ENCODE results near the gene SLC30A4. TPM values are rescaled to one million over a fixed set of nuclear protein-coding genes. Genes with fewer than 3 reads are reported as not detected.
A peak's percentile ranks its signal among the peaks of the same experiment; 100 is the strongest.

Gene SLC30A4, protein sequence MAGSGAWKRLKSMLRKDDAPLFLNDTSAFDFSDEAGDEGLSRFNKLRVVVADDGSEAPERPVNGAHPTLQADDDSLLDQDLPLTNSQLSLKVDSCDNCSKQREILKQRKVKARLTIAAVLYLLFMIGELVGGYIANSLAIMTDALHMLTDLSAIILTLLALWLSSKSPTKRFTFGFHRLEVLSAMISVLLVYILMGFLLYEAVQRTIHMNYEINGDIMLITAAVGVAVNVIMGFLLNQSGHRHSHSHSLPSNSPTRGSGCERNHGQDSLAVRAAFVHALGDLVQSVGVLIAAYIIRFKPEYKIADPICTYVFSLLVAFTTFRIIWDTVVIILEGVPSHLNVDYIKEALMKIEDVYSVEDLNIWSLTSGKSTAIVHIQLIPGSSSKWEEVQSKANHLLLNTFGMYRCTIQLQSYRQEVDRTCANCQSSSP
- total RNA-seq = 1 to 10 TPM; 2.9 to 4.1 TPM

DNA sequence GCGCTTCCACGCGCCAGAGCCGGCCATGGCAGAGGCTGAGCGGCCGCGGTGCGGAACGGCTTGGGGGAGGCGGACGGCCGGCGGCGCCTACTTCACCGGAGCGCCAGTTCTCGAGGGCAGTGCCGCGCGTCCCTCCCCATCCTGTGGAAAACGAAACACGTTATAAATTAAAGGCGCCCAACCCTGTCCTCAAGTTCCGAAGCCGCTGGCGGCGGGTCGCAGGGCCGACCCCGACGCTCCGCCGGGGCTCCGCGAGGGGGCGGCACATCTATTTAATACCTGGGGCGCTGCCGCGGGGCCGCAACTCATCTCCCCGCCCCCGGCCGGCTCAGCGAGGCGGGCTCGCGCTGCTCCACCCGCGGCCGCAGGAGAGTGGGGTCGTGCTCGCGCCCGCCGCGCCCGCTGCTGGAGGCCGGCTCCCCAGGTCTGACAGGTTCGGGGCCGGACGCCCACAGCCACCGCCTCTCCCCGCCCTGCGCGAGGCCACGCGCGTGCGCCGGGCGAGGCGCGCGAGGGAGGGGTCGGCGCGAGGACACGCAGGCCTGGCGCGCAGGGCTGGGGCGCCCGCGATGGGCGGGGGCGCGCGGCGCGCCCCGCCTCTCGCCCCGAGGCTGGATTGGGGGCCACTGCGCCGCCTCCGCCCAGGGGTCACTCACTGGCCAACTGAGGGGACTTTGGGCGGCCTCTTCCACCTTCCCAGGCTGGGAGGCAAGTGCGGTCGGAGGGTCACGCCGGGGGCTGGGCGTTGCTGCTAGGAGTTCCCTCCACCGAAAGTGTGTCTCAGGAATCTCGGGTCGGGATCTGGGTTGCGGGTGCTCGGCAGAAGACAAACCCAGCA is at the start of gene SLC30A4:
Gene SLC30A4 (minus strand): TSS at position 428 of the 838 bp plus-strand sequence. CDS start 401 bp downstream, at position 27.
- DNase-seq (peak; percentile 70), ATAC-seq (peak; percentile 89)
- peaks cover 19% of the 10 kb centered on the region for H3K27me3 Mint-ChIP-seq
- peaks cover 23% of the 10 kb centered on the region for H3K4me1 Mint-ChIP-seq
- no peaks in the 10 kb centered on the region for H3K9me3 Mint-ChIP-seq (ENCODE audit: low read depth)
- H3K27ac Mint-ChIP-seq = peak within 1 kb of the TSS; percentile 58
- H3K36me3 Mint-ChIP-seq = peaks cover 1% of the 10 kb centered on the region
- peak within 1 kb of the TSS; percentile 89 for H3K4me3 Mint-ChIP-seq
- CTCF ChIA-PET = interaction anchor here (0.6 to 1.8 kb wide), 5 partner anchors 8 to 115 kb away, joined by 3 to 8 read pairs (median 4); no protein-coding TSS in a partner anchor

DNA sequence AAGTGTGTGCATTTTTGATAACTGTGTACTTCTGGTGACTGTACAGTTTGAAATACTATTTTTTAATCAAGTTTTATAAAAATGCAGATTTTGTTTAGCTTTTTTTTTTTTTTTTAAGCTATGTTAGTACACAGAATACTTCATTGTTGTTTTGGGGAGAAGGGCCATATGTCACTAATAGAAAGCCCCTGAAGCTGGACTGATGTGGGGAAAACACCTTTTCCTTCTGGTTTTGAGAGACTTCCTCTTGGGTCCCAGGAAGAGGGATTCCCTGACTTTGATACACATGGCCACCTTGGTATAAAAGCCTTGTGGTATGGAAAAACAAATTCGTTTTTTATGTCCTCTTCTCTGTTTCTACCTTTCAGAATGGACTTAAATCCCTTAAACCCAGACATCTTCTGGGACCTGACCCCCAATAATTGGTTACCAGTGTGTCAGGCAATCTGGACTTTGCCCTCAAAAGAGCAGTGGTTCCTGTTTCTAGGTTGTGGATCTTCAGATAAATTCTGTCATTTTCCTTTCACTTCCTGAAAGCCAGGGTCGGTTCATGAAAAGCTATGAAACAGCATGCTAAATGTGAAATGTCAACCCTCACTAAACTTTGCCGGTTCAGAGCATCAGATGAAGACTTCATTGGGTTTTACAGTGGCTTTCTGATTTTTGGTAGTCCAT is 33.5 kb upstream of the SLC30A4 start:
- CTCF ChIA-PET = no interaction called here
- Mint-ChIP-seq H3K36me3 (no peaks in the 10 kb centered on the region), H3K4me3 (no peak overlapping the region), H3K27me3 (peaks cover 47% of the 10 kb centered on the region), H3K27ac (no peak overlapping the region), H3K9me3 (ENCODE audit: low read depth) (no peaks in the 10 kb centered on the region), H3K4me1 (no peaks in the 10 kb centered on the region)
- DNase-seq (no peak), ATAC-seq (no peak)

DNA sequence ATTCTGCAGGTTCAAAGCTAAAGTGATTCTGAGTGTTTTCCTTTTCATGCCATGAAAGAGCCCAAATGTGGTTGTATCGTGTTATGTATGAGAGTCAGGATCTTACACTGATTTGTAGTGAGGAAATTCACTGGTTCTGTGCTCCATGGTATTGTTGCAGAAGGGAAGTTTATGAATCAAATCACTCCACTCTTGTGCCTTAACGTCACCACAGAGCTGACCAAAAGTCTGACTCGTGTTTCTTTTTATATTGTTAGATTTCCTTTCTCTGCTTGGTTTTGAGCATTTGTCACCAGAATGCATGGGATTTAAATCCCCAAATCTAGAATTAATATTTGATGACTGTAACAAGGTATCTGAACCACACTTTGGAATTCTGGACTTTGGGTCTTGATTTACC is 29.1 kb upstream of the SLC30A4 start:
- ATAC-seq (no peak), DNase-seq (no peak)
- H3K27ac Mint-ChIP-seq = no peak overlapping the region
- peaks cover 42% of the 10 kb centered on the region for H3K27me3 Mint-ChIP-seq
- H3K4me1 Mint-ChIP-seq = no peaks in the 10 kb centered on the region
- H3K9me3 Mint-ChIP-seq (ENCODE audit: low read depth) = no peaks in the 10 kb centered on the region
- CTCF ChIA-PET = no interaction called here
- H3K4me3 Mint-ChIP-seq = no peak overlapping the region
- H3K36me3 Mint-ChIP-seq = no peaks in the 10 kb centered on the region

DNA sequence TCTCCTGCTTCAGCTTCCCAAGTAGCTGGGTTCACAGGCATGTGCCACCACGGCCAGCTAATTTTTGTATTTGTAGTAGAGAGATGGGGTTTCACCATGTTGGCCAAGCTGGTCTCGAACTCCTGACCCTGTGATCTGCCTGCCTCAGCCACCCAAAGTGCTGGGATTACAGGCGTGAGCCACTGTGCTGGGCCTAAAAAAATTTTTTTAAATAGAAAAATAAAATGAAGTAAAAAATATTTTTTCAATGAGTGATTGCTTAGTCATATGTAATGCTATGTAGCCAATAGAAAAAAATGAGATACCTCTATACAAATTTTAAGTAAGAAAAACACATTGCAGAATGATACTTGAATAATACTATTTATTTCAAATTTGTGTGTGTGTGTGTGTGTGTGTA is 27.9 kb upstream of the SLC30A4 start:
- no peak for ATAC-seq
- no peak for DNase-seq
- Mint-ChIP-seq H3K36me3 (no peaks in the 10 kb centered on the region), H3K27ac (no peak overlapping the region), H3K9me3 (ENCODE audit: low read depth) (no peaks in the 10 kb centered on the region), H3K4me1 (no peaks in the 10 kb centered on the region), H3K4me3 (no peak overlapping the region), H3K27me3 (peaks cover 34% of the 10 kb centered on the region)
- CTCF ChIA-PET = interaction anchor here (1.2 kb wide), 1 partner anchor 21 kb away, joined by 3 read pairs; no protein-coding TSS in a partner anchor

DNA sequence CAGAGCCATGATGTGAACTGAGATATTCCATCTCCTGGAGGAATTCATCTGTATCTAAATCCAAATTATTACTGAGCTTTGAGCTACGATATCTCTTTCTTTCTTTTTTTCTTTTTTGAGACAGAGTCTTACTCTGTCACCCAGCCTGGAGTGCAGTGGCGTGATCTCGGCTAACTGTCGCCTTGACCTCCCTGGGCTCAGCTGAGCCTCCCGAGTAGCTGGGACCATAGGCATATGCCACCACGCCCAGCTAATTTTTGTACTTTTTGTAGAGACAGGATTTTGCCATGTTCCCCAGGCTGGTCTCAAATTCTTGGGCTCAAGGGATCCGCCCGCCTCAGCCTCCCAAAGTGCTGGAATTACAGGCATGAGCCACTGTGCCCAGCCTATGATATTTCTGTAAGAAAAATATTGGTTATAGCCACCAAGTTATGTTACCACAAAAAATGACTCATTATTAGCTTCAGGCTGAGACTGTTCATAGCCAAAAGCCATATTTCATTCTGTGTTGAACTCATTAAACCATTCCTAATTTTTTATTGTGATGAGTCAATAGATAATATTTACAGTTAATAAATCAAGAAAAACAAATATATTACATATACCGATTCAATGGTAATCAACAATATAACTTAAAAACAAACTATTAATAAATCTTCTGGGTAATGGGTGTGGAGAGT is 27.1 kb upstream of the SLC30A4 start:
- Mint-ChIP-seq H3K27me3 (peaks cover 32% of the 10 kb centered on the region), H3K4me3 (no peak overlapping the region), H3K36me3 (no peaks in the 10 kb centered on the region), H3K27ac (no peak overlapping the region), H3K4me1 (no peaks in the 10 kb centered on the region), H3K9me3 (ENCODE audit: low read depth) (no peaks in the 10 kb centered on the region)
- DNase-seq (no peak), ATAC-seq (no peak)
- CTCF ChIA-PET = interaction anchor here (1.2 kb wide), 1 partner anchor 20 kb away, joined by 3 read pairs; no protein-coding TSS in a partner anchor

DNA sequence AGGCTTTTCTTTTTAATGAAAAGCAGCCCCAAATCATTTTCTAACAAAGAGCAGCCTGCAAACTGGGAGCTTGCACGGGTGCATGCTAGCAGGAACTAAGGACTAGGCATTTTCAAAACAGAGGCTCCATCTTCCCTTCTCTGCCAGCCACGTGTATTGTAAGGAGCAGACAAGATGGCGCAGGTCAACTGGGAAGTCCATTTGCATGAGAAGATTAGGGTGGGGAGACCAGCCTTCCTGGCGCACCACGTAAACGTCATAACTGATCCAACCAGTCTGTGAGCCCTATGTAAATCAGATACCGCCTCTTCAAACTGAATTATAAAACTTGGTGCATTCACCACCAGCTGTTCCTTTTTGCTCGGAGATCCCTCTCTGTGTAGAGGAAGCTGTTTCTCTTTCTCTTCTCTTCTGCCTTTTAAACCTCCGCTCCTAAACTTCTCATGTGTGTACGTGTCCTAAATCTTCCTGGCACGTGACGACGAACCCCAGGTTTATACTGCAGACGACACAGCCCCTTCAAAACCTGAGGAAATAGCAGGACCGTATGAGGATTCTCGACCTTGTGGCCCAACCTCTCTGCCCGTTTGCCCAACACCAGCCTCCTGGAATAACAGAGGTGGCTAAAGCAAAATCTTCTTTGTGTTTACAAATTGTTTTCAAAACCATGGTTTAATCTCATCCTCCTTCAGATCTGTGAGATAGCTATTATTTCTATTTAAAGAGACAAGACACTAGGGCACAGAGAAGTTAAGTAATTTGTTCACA is 26.4 kb upstream of the SLC30A4 start:
- Mint-ChIP-seq H3K27ac (no peak overlapping the region), H3K9me3 (ENCODE audit: low read depth) (no peaks in the 10 kb centered on the region), H3K36me3 (no peaks in the 10 kb centered on the region), H3K4me1 (no peaks in the 10 kb centered on the region), H3K4me3 (no peak overlapping the region), H3K27me3 (peaks cover 25% of the 10 kb centered on the region)
- ATAC-seq (no peak), DNase-seq (no peak)
- CTCF ChIA-PET = no interaction called here

DNA sequence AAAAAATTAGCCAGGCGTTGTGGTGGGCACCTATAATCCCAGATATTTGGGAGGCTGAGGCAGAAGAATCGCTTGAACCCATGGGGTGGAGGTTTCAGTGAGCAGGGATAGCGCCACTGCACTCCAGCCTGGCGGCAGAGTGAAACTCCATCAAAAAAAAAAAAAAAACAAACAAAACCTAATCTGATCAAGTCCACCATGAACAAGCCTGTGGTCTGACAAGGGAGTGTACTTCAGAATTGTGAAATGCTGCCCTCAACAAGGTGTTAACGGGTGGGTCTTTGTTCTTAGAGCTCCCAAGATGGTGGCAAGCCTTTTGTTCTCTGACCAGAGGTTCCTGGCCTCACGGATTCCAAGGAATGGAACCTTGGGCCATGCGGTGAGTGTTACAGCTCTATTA is 24.2 kb upstream of the SLC30A4 start:
- H3K4me1 Mint-ChIP-seq = no peaks in the 10 kb centered on the region
- H3K36me3 Mint-ChIP-seq = no peaks in the 10 kb centered on the region
- H3K9me3 Mint-ChIP-seq (ENCODE audit: low read depth) = no peaks in the 10 kb centered on the region
- no peak for DNase-seq
- ATAC-seq = no peak
- no peak overlapping the region for H3K4me3 Mint-ChIP-seq
- CTCF ChIA-PET = no interaction called here
- peaks cover 11% of the 10 kb centered on the region for H3K27me3 Mint-ChIP-seq
- no peak overlapping the region for H3K27ac Mint-ChIP-seq

DNA sequence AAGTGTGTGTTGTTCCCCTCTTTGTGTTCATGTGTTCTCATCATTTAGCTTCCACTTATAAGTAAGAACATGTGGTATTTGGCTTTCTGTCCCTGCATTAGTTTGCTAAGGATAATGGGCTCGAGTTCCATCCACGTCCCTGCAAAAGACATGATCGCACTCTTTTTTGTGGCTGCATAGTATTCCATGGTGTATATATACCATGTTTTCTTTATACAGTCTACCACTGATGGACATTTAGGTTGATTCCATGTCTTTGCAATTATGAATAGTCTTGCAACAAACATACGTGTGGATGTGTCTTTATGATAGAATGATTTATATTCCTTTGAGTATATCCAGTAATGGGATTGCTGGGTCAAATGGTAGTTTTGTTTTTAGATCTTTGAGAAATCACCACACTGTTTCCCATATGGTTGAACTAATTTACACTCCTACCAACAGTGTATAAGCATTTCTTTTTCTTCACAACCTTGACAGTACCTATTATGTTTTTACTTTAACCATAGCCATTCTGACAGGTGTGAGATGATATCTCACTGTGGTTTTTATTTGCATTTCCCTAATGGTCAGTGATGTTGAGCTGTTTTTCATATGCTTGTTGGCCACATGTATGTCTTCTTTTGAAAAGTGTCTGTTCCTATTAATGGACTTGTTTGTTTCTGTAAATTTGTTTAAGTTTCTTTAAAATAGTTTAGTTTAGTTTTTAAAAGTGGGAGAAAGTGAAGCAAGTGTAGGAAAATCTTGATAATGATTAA is 21.9 kb upstream of the SLC30A4 start:
- Mint-ChIP-seq H3K4me1 (no peaks in the 10 kb centered on the region), H3K4me3 (no peak overlapping the region), H3K36me3 (no peaks in the 10 kb centered on the region), H3K27me3 (peaks cover 10% of the 10 kb centered on the region), H3K9me3 (ENCODE audit: low read depth) (no peaks in the 10 kb centered on the region), H3K27ac (no peak overlapping the region)
- no peak for ATAC-seq
- CTCF ChIA-PET = interaction anchor here (1.1 to 1.3 kb wide), 2 partner anchors 15 to 67 kb away, joined by 3 read pairs; no protein-coding TSS in a partner anchor
- DNase-seq = no peak

DNA sequence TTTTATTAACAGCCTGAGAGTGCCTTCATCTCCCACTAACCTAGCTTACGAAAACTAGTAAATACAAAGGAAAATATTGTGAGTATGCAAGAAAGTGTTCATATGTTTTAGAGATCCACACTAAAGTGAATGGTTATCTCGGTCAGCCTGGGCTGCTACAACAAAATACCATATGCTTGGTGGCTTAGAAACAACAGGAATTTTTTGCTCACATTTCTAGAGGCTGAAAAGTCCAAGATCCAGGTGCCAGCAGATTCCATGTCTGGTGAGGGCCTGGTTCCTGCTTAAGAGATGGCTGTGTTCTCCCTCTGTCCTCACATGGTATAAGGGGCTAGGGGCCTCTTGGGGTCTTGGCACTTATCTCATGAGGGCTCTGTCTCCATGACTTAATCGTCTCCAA is 20.5 kb upstream of the SLC30A4 start:
- H3K27me3 Mint-ChIP-seq = peaks cover 2% of the 10 kb centered on the region
- DNase-seq (no peak), ATAC-seq (no peak)
- no peaks in the 10 kb centered on the region for H3K4me1 Mint-ChIP-seq
- CTCF ChIA-PET = interaction anchor here (1.3 kb wide), 1 partner anchor 85 kb away, joined by 4 read pairs; no protein-coding TSS in a partner anchor
- H3K36me3 Mint-ChIP-seq = no peaks in the 10 kb centered on the region
- H3K4me3 Mint-ChIP-seq = no peak overlapping the region
- no peaks in the 10 kb centered on the region for H3K9me3 Mint-ChIP-seq (ENCODE audit: low read depth)
- H3K27ac Mint-ChIP-seq = no peak overlapping the region

DNA sequence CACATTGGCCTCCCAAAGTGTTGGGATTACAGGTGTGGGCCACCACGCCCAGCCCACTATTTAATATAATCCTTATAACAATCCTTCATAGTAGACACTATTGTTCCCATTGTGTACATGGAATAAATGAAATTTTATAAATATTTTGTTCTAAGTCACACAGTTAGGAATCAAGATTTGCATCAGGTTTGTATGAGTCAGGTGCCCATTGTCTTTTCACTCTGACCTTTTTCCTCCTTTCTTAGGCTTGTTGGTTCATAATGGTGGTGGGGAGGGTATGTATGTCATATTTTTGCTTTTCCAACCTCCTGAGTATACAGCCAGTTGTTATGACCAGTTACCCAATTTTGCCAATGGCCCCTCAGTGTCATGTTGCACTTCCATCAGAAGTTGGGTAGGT is 18.0 kb upstream of the SLC30A4 start:
- no peak overlapping the region for H3K4me3 Mint-ChIP-seq
- no peaks in the 10 kb centered on the region for H3K27me3 Mint-ChIP-seq
- H3K36me3 Mint-ChIP-seq = no peaks in the 10 kb centered on the region
- DNase-seq (no peak), ATAC-seq (no peak)
- H3K9me3 Mint-ChIP-seq (ENCODE audit: low read depth) = no peaks in the 10 kb centered on the region
- CTCF ChIA-PET = no interaction called here
- no peaks in the 10 kb centered on the region for H3K4me1 Mint-ChIP-seq
- H3K27ac Mint-ChIP-seq = no peak overlapping the region

DNA sequence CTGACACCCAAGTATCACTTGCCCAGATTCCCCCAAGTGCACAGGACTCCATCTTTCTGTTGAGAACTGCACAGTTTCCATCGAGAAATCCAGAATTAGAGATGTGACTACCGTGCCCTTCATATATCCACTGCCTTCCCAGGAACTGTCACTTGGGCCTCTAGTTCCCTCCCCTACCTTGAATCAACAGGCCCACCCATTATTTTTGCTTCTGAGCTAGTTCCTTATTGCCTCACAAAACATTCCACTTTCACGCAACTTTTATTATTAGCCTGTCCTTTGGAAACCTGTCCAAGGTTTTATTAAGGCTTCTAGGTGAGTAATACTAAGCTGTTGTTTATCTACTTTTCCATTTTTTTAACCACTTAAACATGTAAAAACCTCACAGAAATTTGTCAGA is 17.1 kb upstream of the SLC30A4 start:
- Mint-ChIP-seq H3K27me3 (no peaks in the 10 kb centered on the region), H3K36me3 (no peaks in the 10 kb centered on the region), H3K9me3 (ENCODE audit: low read depth) (no peaks in the 10 kb centered on the region), H3K4me3 (no peak overlapping the region), H3K27ac (no peak overlapping the region), H3K4me1 (no peaks in the 10 kb centered on the region)
- DNase-seq (no peak), ATAC-seq (no peak)
- CTCF ChIA-PET = no interaction called here

DNA sequence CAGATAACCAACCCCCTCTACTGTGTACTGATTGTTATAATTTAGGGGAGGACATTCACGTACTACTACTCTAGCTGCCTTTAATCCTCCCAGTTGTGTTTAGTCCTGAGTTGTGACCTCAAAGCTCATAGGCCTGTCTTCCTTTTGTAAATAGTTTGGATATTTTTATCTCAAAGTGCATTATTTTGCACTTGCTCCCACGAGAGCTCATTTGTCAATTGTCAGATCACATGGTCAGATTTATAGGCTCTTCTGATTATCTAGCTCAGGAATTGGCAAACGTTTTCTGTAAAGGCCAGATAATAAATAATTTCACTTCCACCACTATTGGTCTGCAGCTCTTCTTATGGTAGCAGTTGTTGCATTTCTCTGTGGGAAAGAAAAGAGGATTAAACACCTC is 14.4 kb upstream of the SLC30A4 start:
- peaks cover 13% of the 10 kb centered on the region for H3K27me3 Mint-ChIP-seq
- H3K27ac Mint-ChIP-seq = no peak overlapping the region
- DNase-seq = no peak
- H3K9me3 Mint-ChIP-seq (ENCODE audit: low read depth) = no peaks in the 10 kb centered on the region
- no peaks in the 10 kb centered on the region for H3K4me1 Mint-ChIP-seq
- CTCF ChIA-PET = no interaction called here
- no peaks in the 10 kb centered on the region for H3K36me3 Mint-ChIP-seq
- no peak overlapping the region for H3K4me3 Mint-ChIP-seq
- ATAC-seq = no peak
